ENCODE data around the gene LRP8.

Gene LRP8

GRCh38 chr1:53315046-53315445 lies 12.8 kb downstream of the LRP8 start:
- TF ChIP-seq CTCF (IDR thresholded peaks at IDR 0.05; ENCODE audit: insufficient read depth, low read length, poor library complexity, severe bottlenecking), result no peak
- TF ChIP-seq EZH2phosphoT487 (conservative IDR thresholded peaks at IDR 0.05; ENCODE audit: low read length), result no peak
- no peaks in the 10 kb centered on the region for H3K36me3 ChIP-seq (ENCODE audit: low read length)

GRCh38 chr1:53314606-53315005 lies 13.3 kb downstream of the LRP8 start:
- Histone ChIP-seq H3K9ac (ENCODE audit: low read length) (no peak overlapping the region), H3K9me2 (replicated peaks; ENCODE audit: insufficient read depth, low read length) (no peaks in the 10 kb centered on the region), H3K4me2 (ENCODE audit: low read depth, low read length, poor library complexity, severe bottlenecking) (no peak overlapping the region), H3K4me3 (ENCODE audit: insufficient read depth, low read length, poor library complexity, severe bottlenecking) (no peak overlapping the region), H3F3A (ENCODE audit: insufficient read depth) (no peaks in the 10 kb centered on the region), H3K9me3 (ENCODE audit: insufficient read depth, low read length) (no peaks in the 10 kb centered on the region), H3K27ac (ENCODE audit: low read depth, low read length) (no peak overlapping the region), H3K79me2 (ENCODE audit: insufficient read depth, low read length) (peaks cover 90% of the 10 kb centered on the region), H2AFZ (ENCODE audit: low read depth, low read length, severe bottlenecking) (no peak overlapping the region), H3K36me3 (ENCODE audit: low read length) (no peaks in the 10 kb centered on the region), H3K27me3 (ENCODE audit: low read length) (no peaks in the 10 kb centered on the region), H4K20me1 (ENCODE audit: low read depth, low read length) (no peaks in the 10 kb centered on the region; the same call in 1 of the 2 replicates)
- no peak for TF ChIP-seq CTCF (IDR thresholded peaks at IDR 0.05; ENCODE audit: insufficient read depth, low read length, poor library complexity, severe bottlenecking)

More at GRCh38 chr1:53315046-53315445, 12.8 kb downstream of the LRP8 start:
- peaks cover 89% of the 10 kb centered on the region for H3K79me2 ChIP-seq (ENCODE audit: insufficient read depth, low read length)
- no peak overlapping the region for H3K9ac ChIP-seq (ENCODE audit: low read length)
- H3F3A ChIP-seq (ENCODE audit: insufficient read depth), result no peaks in the 10 kb centered on the region
- no peak overlapping the region for H2AFZ ChIP-seq (ENCODE audit: low read depth, low read length, severe bottlenecking)
- H3K9me3 ChIP-seq (ENCODE audit: insufficient read depth, low read length), result no peaks in the 10 kb centered on the region
- no peaks in the 10 kb centered on the region for H3K27me3 ChIP-seq (ENCODE audit: low read length)
- H3K9me2 ChIP-seq (replicated peaks; ENCODE audit: insufficient read depth, low read length), result no peaks in the 10 kb centered on the region
- H3K4me2 ChIP-seq (ENCODE audit: low read depth, low read length, poor library complexity, severe bottlenecking), result no peak overlapping the region
- no peaks in the 10 kb centered on the region; the same call in 1 of the 2 replicates for H4K20me1 ChIP-seq (ENCODE audit: low read depth, low read length)
- no peak overlapping the region for H3K4me3 ChIP-seq (ENCODE audit: insufficient read depth, low read length, poor library complexity, severe bottlenecking)
- H3K27ac ChIP-seq (ENCODE audit: low read depth, low read length), result no peak overlapping the region

GRCh38 chr1:53314096-53314495 lies 13.8 kb downstream of the LRP8 start:
- TF ChIP-seq EZH2phosphoT487 (conservative IDR thresholded peaks at IDR 0.05; ENCODE audit: low read length) (no peak), CTCF (IDR thresholded peaks at IDR 0.05; ENCODE audit: insufficient read depth, low read length, poor library complexity, severe bottlenecking) (no peak)
- Histone ChIP-seq H3F3A (ENCODE audit: insufficient read depth) (no peaks in the 10 kb centered on the region), H3K4me2 (ENCODE audit: low read depth, low read length, poor library complexity, severe bottlenecking) (no peak overlapping the region), H3K9me3 (ENCODE audit: insufficient read depth, low read length) (no peaks in the 10 kb centered on the region), H3K79me2 (ENCODE audit: insufficient read depth, low read length) (peaks cover 90% of the 10 kb centered on the region), H3K36me3 (ENCODE audit: low read length) (no peaks in the 10 kb centered on the region), H2AFZ (ENCODE audit: low read depth, low read length, severe bottlenecking) (no peak overlapping the region), H3K9me2 (replicated peaks; ENCODE audit: insufficient read depth, low read length) (no peaks in the 10 kb centered on the region), H3K9ac (ENCODE audit: low read length) (no peak overlapping the region), H4K20me1 (ENCODE audit: low read depth, low read length) (no peaks in the 10 kb centered on the region; the same call in 1 of the 2 replicates), H3K4me3 (ENCODE audit: insufficient read depth, low read length, poor library complexity, severe bottlenecking) (no peak overlapping the region), H3K27ac (ENCODE audit: low read depth, low read length) (no peak overlapping the region), H3K27me3 (ENCODE audit: low read length) (no peaks in the 10 kb centered on the region)

Data from SU-DHL-6 (cell line).